A549 (cell line): ENCODE data around the gene PLCH2.

Experiments used
- EP300 ChIP-seq, 2 experiments: fragments of >200 bp; sonication (Bioruptor Twin); formaldehyde crosslinking; IDR thresholded peaks; 2 replicates in 1 of 2; 3 replicates in 1 of 2; pipeline ENCODE4 v1.6.1; 2016 to 2017
- MYC ChIP-seq: IDR thresholded peaks from 2 replicates; pipeline ENCODE4 v1.6.1; 2012; ENCODE audit warnings: mild to moderate bottlenecking, inconsistent platforms, low read length, improper control_type of control experiment, borderline replicate concordance
- POLR2A ChIP-seq: IDR thresholded peaks from 2 replicates; pipeline ENCODE4 v1.6.1; 2012; ENCODE audit warnings: mild to moderate bottlenecking, low read length
- POLR2AphosphoS2 ChIP-seq: conservative IDR thresholded peaks from 2 replicates; pipeline ENCODE4 v1.6.1; 2012; ENCODE audit warnings: low read length, improper control_type of control experiment, inconsistent platforms
- RAD21 ChIP-seq, 2 experiments: fragments of >200 bp in 1 of 2; sonication (Bioruptor Twin) in 1 of 2; formaldehyde crosslinking in 1 of 2; IDR thresholded peaks in 1 of 2; conservative IDR thresholded peaks in 1 of 2; 2 replicates in 1 of 2; 3 replicates in 1 of 2; pipeline ENCODE4 v1.6.1; 2012 to 2018; ENCODE audit warnings: inconsistent platforms in 1 of 2
- RARB ChIP-seq: fragments of 250-450 bp; sonication (Bioruptor Pico); IDR thresholded peaks from 2 replicates; pipeline ENCODE4 v1.8.0; 2021; ENCODE audit warnings: mild to moderate bottlenecking, moderate library complexity
- ZNF302 ChIP-seq: fragments of 250-450 bp; sonication (Bioruptor Pico); IDR thresholded peaks from 2 replicates; pipeline ENCODE4 v1.9.0; 2021; ENCODE audit warnings: inconsistent platforms, mild to moderate bottlenecking, moderate library complexity
- TF ChIP-seq, protein P1 (sequence below): IDR thresholded peaks from 2 replicates; pipeline ENCODE4 v1.6.1; 2012
- TF ChIP-seq, protein P2 (sequence below): fragments of >200 bp; sonication (Bioruptor Twin); formaldehyde crosslinking; IDR thresholded peaks from 3 replicates; pipeline ENCODE4 v1.5.1; 2016
- TF ChIP-seq, protein P3 (sequence below): fragments of 250-450 bp; sonication (Bioruptor Pico); IDR thresholded peaks from 2 replicates; pipeline ENCODE4 v1.5.0; 2021; ENCODE audit warnings: mild to moderate bottlenecking, moderate library complexity, borderline replicate concordance

DNA sequence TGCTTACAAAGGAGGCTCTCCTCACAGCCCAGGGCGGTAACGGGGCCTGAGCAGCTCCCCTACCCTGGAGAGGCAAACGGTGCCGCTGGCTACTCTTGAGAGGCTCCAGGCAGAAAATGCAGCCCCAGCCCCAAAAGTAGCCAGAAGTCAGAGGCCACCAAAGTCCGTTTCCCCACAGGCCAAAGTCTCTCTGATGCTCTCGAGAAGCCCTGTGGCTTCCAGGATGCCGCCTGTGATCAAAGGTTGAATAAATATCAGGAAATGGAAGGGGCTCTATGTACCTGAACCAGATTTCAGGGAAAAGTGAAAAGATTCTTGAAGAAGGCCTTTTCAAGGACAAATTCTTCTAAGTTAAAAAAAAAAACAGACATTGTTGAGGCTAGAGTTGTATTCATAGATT is 46.1 kb downstream of the PLCH2 start:
- TF ChIP-seq, protein P1, sequence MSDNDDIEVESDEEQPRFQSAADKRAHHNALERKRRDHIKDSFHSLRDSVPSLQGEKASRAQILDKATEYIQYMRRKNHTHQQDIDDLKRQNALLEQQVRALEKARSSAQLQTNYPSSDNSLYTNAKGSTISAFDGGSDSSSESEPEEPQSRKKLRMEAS: no peak
- TF ChIP-seq, protein P2, sequence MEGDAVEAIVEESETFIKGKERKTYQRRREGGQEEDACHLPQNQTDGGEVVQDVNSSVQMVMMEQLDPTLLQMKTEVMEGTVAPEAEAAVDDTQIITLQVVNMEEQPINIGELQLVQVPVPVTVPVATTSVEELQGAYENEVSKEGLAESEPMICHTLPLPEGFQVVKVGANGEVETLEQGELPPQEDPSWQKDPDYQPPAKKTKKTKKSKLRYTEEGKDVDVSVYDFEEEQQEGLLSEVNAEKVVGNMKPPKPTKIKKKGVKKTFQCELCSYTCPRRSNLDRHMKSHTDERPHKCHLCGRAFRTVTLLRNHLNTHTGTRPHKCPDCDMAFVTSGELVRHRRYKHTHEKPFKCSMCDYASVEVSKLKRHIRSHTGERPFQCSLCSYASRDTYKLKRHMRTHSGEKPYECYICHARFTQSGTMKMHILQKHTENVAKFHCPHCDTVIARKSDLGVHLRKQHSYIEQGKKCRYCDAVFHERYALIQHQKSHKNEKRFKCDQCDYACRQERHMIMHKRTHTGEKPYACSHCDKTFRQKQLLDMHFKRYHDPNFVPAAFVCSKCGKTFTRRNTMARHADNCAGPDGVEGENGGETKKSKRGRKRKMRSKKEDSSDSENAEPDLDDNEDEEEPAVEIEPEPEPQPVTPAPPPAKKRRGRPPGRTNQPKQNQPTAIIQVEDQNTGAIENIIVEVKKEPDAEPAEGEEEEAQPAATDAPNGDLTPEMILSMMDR: no peak
- TF ChIP-seq POLR2A: no peak
- TF ChIP-seq MYC: no peak
- no peak for TF ChIP-seq ZNF302
- no peak for TF ChIP-seq EP300 (IDR thresholded peaks at IDR 0.05)
- no peak for TF ChIP-seq RAD21 (conservative IDR thresholded peaks at IDR 0.05 in 1 of 2, IDR thresholded peaks at IDR 0.05 in 1 of 2)
- TF ChIP-seq, protein P3, sequence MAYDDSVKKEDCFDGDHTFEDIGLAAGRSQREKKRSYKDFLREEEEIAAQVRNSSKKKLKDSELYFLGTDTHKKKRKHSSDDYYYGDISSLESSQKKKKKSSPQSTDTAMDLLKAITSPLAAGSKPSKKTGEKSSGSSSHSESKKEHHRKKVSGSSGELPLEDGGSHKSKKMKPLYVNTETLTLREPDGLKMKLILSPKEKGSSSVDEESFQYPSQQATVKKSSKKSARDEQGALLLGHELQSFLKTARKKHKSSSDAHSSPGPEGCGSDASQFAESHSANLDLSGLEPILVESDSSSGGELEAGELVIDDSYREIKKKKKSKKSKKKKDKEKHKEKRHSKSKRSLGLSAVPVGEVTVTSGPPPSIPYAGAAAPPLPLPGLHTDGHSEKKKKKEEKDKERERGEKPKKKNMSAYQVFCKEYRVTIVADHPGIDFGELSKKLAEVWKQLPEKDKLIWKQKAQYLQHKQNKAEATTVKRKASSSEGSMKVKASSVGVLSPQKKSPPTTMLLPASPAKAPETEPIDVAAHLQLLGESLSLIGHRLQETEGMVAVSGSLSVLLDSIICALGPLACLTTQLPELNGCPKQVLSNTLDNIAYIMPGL (CRISPR knock-in tag): no peak
- no peak for TF ChIP-seq RARB (CRISPR knock-in tag)
- no peak for TF ChIP-seq POLR2AphosphoS2
